GM13977 (cell line): Measurements from ENCODE around the gene NCOA1.

ENCODE experiments used
- DNase-seq: peaks from one replicate; pipeline ENCODE4 v3.0.0; 2012; ENCODE audit warnings: low spot score
- in situ Hi-C: fragments of 300-500 bp; cut with MboI; formaldehyde crosslinking; loops from one replicate; pipeline ENCODE4 v1.12.0; 2022; ENCODE audit warnings: low sequenced_read_pairs, low pct_unique_long_range_greater_than_20kb, mixed read lengths, inconsistent platforms; ENCODE audit not compliant: unreplicated experiment
- TF ChIP-seq, protein P1 (sequence below): IDR thresholded peaks from 2 replicates; pipeline ENCODE4 v1.5.1; 2012; ENCODE audit warnings: mild to moderate bottlenecking, control low read depth; ENCODE audit not compliant: insufficient read depth; ENCODE audit errors: extremely low read depth, missing control alignments

The NCOA1 gene

DNA sequence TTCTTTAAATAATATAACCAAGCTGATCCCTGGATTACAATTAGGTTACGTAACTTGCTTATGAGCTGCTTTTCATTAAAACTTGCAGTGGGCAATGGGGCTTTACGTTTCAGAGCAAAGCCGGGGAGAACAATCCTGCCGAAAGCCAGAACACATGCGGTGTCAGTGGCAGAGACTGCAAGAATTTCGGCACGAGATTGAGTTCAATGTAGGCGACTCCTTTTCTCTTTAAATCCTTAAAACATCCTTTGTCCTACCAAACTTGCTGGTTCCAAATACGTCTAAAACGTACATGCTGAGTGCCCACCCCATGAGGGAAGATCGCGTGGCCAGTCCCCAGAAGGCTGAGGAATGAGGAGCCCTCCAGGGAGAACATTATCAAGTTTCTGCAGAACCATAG, 36.8 kb upstream of the NCOA1 start:
- TF ChIP-seq, protein P1, sequence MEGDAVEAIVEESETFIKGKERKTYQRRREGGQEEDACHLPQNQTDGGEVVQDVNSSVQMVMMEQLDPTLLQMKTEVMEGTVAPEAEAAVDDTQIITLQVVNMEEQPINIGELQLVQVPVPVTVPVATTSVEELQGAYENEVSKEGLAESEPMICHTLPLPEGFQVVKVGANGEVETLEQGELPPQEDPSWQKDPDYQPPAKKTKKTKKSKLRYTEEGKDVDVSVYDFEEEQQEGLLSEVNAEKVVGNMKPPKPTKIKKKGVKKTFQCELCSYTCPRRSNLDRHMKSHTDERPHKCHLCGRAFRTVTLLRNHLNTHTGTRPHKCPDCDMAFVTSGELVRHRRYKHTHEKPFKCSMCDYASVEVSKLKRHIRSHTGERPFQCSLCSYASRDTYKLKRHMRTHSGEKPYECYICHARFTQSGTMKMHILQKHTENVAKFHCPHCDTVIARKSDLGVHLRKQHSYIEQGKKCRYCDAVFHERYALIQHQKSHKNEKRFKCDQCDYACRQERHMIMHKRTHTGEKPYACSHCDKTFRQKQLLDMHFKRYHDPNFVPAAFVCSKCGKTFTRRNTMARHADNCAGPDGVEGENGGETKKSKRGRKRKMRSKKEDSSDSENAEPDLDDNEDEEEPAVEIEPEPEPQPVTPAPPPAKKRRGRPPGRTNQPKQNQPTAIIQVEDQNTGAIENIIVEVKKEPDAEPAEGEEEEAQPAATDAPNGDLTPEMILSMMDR = no peak
- DNase-seq = no peak
- in situ Hi-C loops = no loop called here

DNA sequence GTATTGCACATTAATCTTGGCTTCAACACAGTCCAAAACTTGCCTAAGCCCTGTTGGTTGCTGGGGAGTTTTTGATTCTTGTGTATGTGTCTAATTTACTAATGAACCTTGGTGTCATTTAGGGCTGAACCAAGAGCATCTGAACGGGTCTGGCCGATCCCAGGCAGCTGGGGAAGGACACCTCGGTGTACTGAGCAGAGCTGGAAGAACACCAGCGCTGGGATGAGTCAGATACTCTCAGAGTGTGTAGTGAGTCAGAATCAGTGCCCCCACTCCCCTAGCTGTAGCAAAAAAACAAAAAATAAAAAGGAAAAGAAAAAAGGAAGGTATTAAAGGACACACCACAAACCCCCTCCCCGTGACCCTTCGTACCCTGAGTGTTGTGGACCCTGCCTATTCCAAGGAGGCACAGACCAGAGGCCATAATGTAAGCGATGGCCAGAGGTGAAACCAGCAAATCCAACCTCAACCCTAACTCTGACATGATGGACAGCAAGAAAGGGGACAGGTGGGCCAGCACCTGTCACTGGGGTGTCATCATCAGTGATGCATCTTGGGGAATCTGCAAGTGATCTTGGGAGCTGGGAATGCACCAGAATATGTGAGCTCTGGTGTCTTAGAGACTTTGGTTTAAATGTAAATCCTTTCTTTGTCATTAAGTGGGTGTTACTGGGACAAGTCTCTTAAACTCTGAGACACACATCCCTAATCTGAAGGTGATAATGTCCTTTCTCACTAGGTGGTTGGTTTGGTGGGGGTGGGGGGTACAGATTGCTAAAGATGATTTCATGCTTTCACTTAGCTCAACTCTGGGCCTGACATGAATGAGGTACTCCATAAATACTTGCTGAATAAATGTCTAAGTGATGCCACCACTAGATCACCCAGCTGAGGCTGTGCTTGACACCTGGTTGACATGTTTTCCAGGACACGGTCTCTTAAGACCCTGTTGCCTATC, 34.2 kb upstream of the NCOA1 start:
- TF ChIP-seq, protein P1 = no peak
- in situ Hi-C loops = no loop called here
- DNase-seq = no peak

DNA sequence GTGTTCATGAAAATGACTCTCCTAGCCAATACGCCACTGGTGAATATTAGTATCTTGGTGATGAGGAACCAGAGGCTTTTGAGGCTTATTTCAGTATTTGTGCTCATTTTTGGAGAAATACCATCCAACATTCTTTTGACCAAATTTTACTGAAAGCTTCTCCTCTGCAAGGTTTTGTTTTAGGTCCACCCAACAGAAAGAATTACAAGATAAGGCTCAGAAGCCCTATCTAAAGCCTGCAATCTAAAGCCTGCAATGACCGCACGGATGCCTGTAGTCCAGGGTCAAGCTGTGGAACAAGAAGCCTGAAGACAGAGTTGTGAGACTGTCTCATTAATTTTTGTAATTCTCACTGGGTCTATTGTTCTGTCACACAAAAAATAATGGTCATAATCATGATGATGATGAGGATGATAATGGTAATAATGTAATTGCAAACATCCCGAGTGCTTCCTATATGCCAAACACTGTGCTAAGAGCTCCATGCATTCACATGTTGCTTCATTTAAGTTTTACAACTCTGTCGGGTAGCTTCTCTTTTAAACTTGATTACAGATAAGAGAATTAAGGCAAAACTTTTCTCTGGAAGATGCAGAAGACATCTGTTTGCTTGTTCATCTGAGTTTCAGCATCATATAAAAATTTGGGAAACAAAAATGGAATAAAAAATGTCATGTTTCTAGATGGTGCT, 33.2 kb upstream of the NCOA1 start:
- DNase-seq = no peak
- TF ChIP-seq, protein P1 = no peak
- in situ Hi-C loops = no loop called here

DNA sequence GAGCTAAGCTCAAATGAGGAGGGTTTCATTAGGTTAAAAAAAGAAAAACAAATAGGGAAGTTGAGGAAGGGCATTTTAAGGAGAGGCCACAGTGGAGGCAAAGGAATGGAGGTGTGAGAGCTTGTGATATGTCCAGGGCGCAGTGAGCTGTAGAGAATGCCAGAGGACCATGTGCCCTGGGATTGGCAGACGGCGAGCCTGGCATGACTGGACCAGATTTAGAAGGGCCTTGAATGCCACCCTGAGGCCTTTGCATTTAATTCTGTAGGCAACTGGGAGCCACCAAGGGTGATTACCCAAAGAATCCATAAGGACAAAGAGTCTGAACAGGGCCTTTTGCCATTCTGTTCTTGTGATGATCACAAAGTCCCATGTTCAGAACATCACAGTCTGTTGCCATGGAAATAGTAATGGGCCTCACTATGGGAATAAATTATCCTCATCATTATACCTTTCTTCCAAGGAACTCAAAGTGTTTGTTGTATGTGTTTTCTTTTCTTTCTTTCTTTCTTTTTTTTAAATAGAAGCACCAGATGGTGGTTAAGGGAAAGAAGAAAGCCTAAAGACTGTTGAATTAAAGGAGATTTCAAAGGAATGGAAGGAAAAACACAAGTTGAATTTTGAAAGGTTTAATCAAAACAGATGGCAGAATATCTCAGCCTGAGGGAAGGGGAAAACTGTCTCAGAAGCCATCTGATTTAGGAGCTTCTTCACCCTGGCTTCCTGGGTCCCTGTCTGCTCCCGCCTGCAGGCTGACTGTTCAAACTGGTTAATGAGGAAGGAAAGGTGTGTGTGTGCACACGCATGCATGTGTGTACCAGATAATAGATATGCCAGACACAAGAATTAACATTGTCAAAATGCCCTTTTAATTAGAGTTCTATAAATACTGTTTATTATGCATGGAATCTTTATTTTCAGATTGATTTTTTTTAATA, 31.6 kb upstream of the NCOA1 start:
- TF ChIP-seq, protein P1 = no peak
- DNase-seq = no peak
- in situ Hi-C loops = no loop called here

DNA sequence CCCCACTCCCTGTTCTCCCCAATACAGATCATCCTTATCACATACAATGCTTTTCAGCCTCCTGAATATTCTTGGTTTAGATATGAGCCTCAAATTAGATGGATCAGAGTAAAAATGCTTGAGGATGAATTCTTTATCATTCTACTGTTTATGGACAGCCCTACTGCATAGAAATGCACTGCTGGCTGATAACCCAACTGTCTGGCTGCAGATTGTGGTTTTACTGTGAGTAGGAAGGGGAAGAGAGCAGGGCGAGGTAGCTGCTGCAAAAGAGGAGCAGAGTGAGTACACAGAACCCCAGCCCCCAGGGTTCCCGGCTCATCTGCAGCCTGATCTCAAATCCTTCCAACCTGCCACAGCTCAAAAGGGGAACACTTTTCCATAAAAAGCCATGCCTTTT, 29.4 kb upstream of the NCOA1 start:
- DNase-seq = no peak
- in situ Hi-C loops = no loop called here
- TF ChIP-seq, protein P1 = no peak

DNA sequence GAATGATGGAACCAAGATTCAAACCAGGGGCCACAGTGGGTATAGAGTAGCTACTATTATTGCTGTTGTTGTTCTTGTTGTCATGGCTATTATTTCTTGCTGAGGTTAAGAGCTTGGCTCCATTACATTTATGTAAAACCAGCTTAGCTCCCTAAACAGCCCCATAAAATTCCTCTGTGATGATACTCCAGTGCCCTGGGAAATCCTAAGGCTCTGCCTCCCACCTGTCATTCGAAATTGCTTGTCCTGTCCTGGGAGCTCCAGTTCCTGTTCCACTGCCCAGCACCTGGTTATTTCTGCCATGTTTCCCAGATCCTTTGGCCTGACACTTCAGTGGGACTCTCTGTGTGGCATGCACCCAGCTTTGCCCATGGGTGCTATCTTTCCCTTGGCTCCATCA, 27.8 kb upstream of the NCOA1 start:
- no peak for DNase-seq
- in situ Hi-C loops = no loop called here

More for the DNA sequence above, 27.8 kb upstream of the NCOA1 start:
- TF ChIP-seq, protein P1 = no peak
